ENCODE measurements around the gene CEP57L1.

The CEP57L1 gene
- long read RNA-seq, transcript CEP57L1-208 (7 exons, 908 nt) = minor isoform, 8 of 86 reads
- long read RNA-seq, transcript CEP57L1-205 (11 exons, 2,771 nt) = major isoform, 18 of 86 reads
- long read RNA-seq, partial matches to known transcripts = 22 of 86 reads
- long read RNA-seq, other reads (novel, unspliced or antisense) = 37 of 86 reads

- peak; percentile 88 to 96 for DNase-seq (ENCODE audit: low read depth in 1 of 2, low spot score in 1 of 2)
- TF ChIP-seq GABPA (IDR thresholded peaks at IDR 0.05; ENCODE audit: low read depth) (no peak; the same call in 1 of the 2 replicates), CTCF (IDR thresholded peaks at IDR 0.05; ENCODE audit: insufficient read depth, low read length) (no peak), POLR2AphosphoS5 (IDR thresholded peaks at IDR 0.05; ENCODE audit: low read depth) (peak; percentile 76)
- peak within 1 kb of the TSS; percentile 97 for H3K4me3 ChIP-seq (replicated peaks; ENCODE audit: insufficient read depth, low read length)
These were observed at the start of gene CEP57L1 for GRCh38 chr6:109095036-109095834. TSS of gene CEP57L1 (plus strand) at chr6:109095507. CDS start at chr6:109145222, 49,715 bp downstream.

GRCh38 chr6:109048176-109048575 is 47.1 kb upstream of the CEP57L1 start:
- DNase-seq (ENCODE audit: low read depth in 1 of 2, low spot score in 1 of 2) = no peak
- Histone ChIP-seq H3K4me3 (replicated peaks; ENCODE audit: insufficient read depth, low read length) (no peak overlapping the region), H3K27me3 (ENCODE audit: insufficient read depth, poor library complexity, severe bottlenecking) (no peaks in the 10 kb centered on the region), H3K27ac (replicated peaks) (no peak overlapping the region)
- TF ChIP-seq POLR2AphosphoS5 (IDR thresholded peaks at IDR 0.05; ENCODE audit: low read depth) (no peak), CTCF (IDR thresholded peaks at IDR 0.05; ENCODE audit: insufficient read depth, low read length) (no peak), REST (IDR thresholded peaks at IDR 0.05; ENCODE audit: insufficient replicate concordance, low read depth) (no peak), SPI1 (IDR thresholded peaks at IDR 0.05; ENCODE audit: borderline replicate concordance, low read depth) (no peak), GABPA (IDR thresholded peaks at IDR 0.05; ENCODE audit: low read depth) (no peak)

More at GRCh38 chr6:109095036-109095834, at the start of gene CEP57L1:
- Histone ChIP-seq H3K27me3 (ENCODE audit: insufficient read depth, poor library complexity, severe bottlenecking) (no peaks in the 10 kb centered on the region), H3K27ac (replicated peaks) (peak within 1 kb of the TSS; percentile 86)

GRCh38 chr6:109048670-109049415 is 46.5 kb upstream of the CEP57L1 start:
- Histone ChIP-seq H3K27me3 (ENCODE audit: insufficient read depth, poor library complexity, severe bottlenecking) (no peaks in the 10 kb centered on the region), H3K4me3 (replicated peaks; ENCODE audit: insufficient read depth, low read length) (no peak overlapping the region), H3K27ac (replicated peaks) (no peak overlapping the region)
- TF ChIP-seq SPI1 (IDR thresholded peaks at IDR 0.05; ENCODE audit: borderline replicate concordance, low read depth) = no peak
- no peak for TF ChIP-seq CTCF (IDR thresholded peaks at IDR 0.05; ENCODE audit: insufficient read depth, low read length)
- TF ChIP-seq POLR2AphosphoS5 (IDR thresholded peaks at IDR 0.05; ENCODE audit: low read depth) = no peak
- TF ChIP-seq GABPA (IDR thresholded peaks at IDR 0.05; ENCODE audit: low read depth) = no peak
- TF ChIP-seq REST (IDR thresholded peaks at IDR 0.05; ENCODE audit: insufficient replicate concordance, low read depth) = no peak
- DNase-seq (ENCODE audit: low read depth in 1 of 2, low spot score in 1 of 2) = no peak

Measured in HL-60 (cell line).